ENCODE measurements around the gene ARPC1A. TPM values are rescaled to one million over a fixed set of nuclear protein-coding genes. Genes with fewer than 3 reads are reported as not detected.
"Not testable (repeated sequence)": the region's sequence is repeated elsewhere in the genome, so short reads cannot be mapped to it uniquely, and the experiment has no call there.

ARPC1A gene
- total RNA-seq, 1 donor from 2014 or later, result 133 TPM

- intact Hi-C loops (cut with DNase I), result loop anchor here (2.0 to 5.0 kb wide), 2 partner anchors 165 to 272 kb away; no protein-coding TSS in a partner anchor
- ATAC-seq (ENCODE audit: poor library complexity) (peak; percentile 83), DNase-seq (peak; percentile 72)
These were observed 13.1 kb upstream of the ARPC1A start for GRCh38 chr7:99312316-99313203.

- DNase-seq, result no peak
- intact Hi-C loops (cut with DNase I), result loop anchor here (2.0 to 5.0 kb wide), 2 partner anchors 166 to 272 kb away; no protein-coding TSS in a partner anchor
- no peak for ATAC-seq (ENCODE audit: poor library complexity)
These were observed 12.5 kb upstream of the ARPC1A start for GRCh38 chr7:99313204-99313573.

- ATAC-seq (ENCODE audit: poor library complexity) (peak; percentile 25), DNase-seq (no peak)
- intact Hi-C loops (cut with DNase I), result loop anchor here (5.0 kb wide), 1 partner anchor 167 kb away; no protein-coding TSS in a partner anchor
These were observed 11.2 kb upstream of the ARPC1A start for GRCh38 chr7:99314504-99314903.

- ATAC-seq (ENCODE audit: poor library complexity) (no peak), DNase-seq (no peak)
- intact Hi-C loops (cut with DNase I), result no loop called here
These were observed 5.3 kb upstream of the ARPC1A start for GRCh38 chr7:99320371-99320770.

GRCh38 chr7:99322659-99323058 lies 3.0 kb upstream of the ARPC1A start:
- intact Hi-C loops (cut with DNase I); ATAC-seq (ENCODE audit: poor library complexity); DNase-seq: not testable (repeated sequence)

GRCh38 chr7:99324559-99324958 lies 1.1 kb upstream of the ARPC1A start:
- ATAC-seq (ENCODE audit: poor library complexity), result no peak
- intact Hi-C loops (cut with DNase I), result no loop called here
- DNase-seq, result no peak

GRCh38 chr7:99325001-99325493 lies 651 bp upstream of the ARPC1A start:
- DNase-seq (no peak), ATAC-seq (ENCODE audit: poor library complexity) (no peak)
- intact Hi-C loops (cut with DNase I), result no loop called here

- intact Hi-C loops (cut with DNase I), result no loop called here
- DNase-seq (no peak), ATAC-seq (ENCODE audit: poor library complexity) (no peak)
These were observed 697 bp downstream of the ARPC1A start for GRCh38 chr7:99326408-99326782.

- intact Hi-C loops (cut with DNase I); DNase-seq: not testable (repeated sequence)
- peak; percentile 15 for ATAC-seq (ENCODE audit: poor library complexity)
These were observed 4.7 kb downstream of the ARPC1A start for GRCh38 chr7:99330314-99330961.

- no peak for ATAC-seq (ENCODE audit: poor library complexity)
- intact Hi-C loops (cut with DNase I), result no loop called here
These were observed 5.3 kb downstream of the ARPC1A start for GRCh38 chr7:99331002-99331401.

GRCh38 chr7:99339595-99339994 lies 13.9 kb downstream of the ARPC1A start:
- DNase-seq (no peak), ATAC-seq (ENCODE audit: poor library complexity) (no peak)
- intact Hi-C loops (cut with DNase I), result no loop called here

More at GRCh38 chr7:99331002-99331401, 5.3 kb downstream of the ARPC1A start:
- DNase-seq, result no peak

- ATAC-seq (ENCODE audit: poor library complexity) (no peak), DNase-seq (no peak)
- intact Hi-C loops (cut with DNase I), result loop anchor here (10.0 kb wide), 1 partner anchor 436 kb away; no protein-coding TSS in a partner anchor
These were observed 15.0 kb downstream of the ARPC1A start for GRCh38 chr7:99340659-99341058.

GRCh38 chr7:99344061-99344647 lies 18.5 kb downstream of the ARPC1A start:
- intact Hi-C loops (cut with DNase I), result loop anchor here (10.0 kb wide), 1 partner anchor 439 kb away; no protein-coding TSS in a partner anchor
- ATAC-seq (ENCODE audit: poor library complexity) (no peak), DNase-seq (no peak)

GRCh38 chr7:99350641-99351040 lies 24.9 kb downstream of the ARPC1A start:
- intact Hi-C loops (cut with DNase I); ATAC-seq (ENCODE audit: poor library complexity); DNase-seq: not testable (repeated sequence)

GRCh38 chr7:99352247-99352646 lies 26.5 kb downstream of the ARPC1A start:
- DNase-seq, result no peak
- ATAC-seq (ENCODE audit: poor library complexity), result no peak
- intact Hi-C loops (cut with DNase I), result no loop called here

- intact Hi-C loops (cut with DNase I), result no loop called here
- no peak for DNase-seq
- ATAC-seq (ENCODE audit: poor library complexity), result no peak
These were observed 29.4 kb downstream of the ARPC1A start for GRCh38 chr7:99355098-99355497.

- ATAC-seq (ENCODE audit: poor library complexity), result no peak
- intact Hi-C loops (cut with DNase I), result no loop called here
- DNase-seq, result no peak
These were observed 32.2 kb downstream of the ARPC1A start for GRCh38 chr7:99357701-99358490.

- DNase-seq; ATAC-seq (ENCODE audit: poor library complexity); intact Hi-C loops (cut with DNase I): not testable (repeated sequence)
These were observed 32.8 kb downstream of the ARPC1A start for GRCh38 chr7:99358521-99358920.
